HG03469 (cell line): Measurements from ENCODE around the gene SLC9C1.

Experiments
- ATAC-seq: cut with Tn5 transposase; IDR thresholded peaks from one replicate; pipeline ENCODE4 v1.9.1; 2021; ENCODE audit warnings: mild to moderate bottlenecking, moderate library complexity, moderate number of reproducible peaks; ENCODE audit not compliant: unreplicated experiment

The SLC9C1 gene

DNA sequence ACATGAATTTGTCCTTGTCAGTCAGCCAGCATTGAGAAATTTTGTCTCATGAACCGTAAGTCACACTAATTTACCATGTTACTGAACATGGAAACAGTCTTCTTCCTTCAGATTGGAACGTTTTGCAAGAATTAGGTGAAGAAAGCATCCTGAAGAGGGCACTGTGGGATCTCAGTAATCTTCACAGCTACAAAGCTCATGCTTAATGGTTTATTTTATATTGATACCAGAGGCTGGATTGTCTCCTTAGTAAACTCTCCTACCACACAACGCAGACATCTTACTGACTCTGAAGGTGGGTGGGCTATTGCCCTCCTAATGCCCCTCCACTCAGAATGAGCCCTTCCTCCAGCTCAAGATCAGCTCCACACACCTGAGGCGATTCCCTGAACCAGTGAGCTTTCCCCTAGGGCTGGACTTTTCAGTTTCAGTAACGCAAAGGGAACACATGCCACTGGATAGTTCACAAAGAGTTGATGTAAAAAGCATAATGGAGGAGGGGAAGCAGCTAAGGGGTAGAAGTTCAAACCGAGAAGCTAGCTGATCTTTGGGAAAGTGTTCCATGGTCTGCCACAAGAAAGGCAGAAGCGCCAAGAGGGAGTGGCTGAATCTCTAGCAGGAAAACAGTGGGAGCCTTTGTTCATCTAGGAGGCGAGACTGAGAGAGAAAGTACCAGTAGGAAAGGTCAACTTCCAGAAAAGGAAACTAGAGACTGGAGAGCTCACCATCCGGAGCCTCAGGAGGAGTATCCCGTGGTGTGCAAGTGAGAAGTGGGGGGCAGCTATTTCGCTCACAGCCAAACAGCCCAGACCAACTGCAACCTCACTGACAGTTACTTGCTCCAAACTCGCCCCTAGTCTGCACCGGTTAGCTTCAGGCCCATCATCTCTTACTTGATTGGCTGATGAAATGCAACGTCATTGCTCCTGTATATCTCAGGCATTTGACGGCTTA lies at the start of gene SLC9C1:
Gene SLC9C1, minus strand, starts transcription at position 849 of the 954 bp plus-strand sequence. CDS start 7,425 bp downstream, outside the sequence.
- no peak for ATAC-seq

DNA sequence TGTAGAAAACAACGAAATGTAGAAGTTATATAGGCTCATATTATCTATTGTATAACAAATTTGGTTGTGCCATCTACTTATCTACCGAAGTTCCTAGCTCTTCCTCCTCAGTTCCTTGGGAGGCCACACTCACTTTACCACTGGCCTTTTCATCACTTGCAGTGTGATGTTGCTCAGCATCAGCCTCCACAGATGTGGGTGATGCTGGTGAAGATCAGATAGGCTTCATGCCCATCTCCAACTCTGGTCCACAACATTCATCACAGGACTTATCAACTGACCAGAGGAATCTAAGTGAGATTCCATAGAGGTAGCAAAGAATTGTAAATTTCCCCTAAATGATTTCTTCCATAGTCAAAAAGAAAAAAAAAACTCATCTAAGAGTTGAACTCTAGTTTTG lies 47.4 kb upstream of the SLC9C1 start:
- ATAC-seq = no peak

DNA sequence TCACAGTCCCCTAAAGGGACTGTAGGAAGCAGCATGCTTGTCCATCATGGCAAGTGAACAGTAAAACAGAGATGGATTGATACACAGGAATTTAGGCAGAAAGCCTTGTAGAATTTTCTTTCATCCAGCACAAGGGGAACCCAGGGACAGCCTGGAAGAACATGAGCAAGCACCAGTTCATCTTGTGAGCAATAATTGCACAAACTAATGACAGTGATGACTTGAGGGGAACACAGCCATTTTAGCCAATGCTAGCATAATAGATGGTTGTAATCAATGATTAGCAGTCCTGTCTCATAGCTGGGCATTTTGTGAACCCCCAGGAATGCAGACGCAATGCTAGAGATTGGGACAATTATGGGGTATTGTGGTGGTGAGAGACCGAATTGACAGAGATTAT lies 45.6 kb upstream of the SLC9C1 start:
- no peak for ATAC-seq

DNA sequence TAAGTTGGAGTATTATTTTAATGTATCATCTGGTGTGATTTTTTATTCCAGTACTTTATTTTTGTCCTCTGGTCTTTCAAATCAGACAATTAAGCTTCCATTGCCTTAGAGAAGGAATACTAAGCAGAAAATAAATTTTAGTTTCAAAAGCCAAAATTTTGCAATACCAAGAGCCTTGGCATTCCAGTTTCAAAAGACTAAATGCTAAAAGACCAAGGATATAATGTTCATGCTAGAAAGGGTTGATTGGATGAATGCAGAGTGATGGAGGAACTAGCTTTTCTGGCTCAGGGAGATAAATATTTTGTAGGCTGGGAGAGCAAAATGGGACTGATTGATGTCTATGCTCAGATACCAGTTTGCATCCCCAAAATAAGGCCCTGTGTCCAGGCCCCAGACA lies 45.1 kb upstream of the SLC9C1 start:
- ATAC-seq = no peak

DNA sequence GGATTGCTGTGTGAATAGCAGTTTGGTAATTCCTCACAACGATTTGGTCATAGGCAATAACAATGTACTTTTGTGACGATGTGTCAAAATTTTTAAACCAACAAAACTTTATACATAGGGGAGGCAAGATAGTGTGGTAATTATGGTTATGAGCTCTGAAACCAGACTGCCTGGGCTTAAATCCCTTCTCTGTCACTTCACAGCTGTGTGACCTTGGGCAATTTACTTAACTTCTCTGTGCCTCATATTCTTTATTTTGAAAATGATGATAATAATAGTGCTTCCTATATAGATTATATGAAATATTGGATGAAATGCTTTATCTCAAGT lies 44.7 kb upstream of the SLC9C1 start:
- ATAC-seq = no peak

DNA sequence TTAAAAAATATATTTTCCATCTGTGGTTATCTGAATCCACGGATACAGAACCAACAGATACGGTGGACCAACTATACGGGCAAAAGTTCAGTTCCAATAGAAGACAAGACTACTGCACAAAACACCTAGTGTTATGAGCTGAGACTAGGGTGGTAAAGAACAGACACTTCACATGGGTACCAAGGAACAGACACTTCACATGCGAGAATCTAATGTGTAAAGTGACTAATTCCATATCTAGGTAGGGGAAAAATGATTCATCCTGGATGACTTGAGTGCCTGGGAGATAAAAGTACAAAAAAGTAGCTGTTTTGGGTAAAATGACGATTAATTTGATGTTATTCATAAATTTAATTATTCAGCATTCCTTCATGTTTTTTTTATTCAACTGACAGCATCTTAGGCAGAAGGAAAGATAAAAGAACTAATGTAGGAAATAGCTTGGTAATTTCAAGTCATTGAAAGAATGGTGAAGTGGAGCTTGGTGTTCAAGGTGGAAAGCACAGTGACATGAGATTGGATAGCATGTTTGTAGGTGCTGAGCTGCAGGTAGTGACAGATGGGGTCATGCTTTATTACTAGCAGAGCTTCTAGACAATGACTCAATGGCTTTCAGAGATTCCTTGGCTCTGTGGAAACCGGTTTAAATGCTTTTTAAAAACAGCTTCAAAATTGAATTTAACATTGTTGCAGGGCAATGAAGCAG lies 44.2 kb upstream of the SLC9C1 start:
- ATAC-seq = no peak

DNA sequence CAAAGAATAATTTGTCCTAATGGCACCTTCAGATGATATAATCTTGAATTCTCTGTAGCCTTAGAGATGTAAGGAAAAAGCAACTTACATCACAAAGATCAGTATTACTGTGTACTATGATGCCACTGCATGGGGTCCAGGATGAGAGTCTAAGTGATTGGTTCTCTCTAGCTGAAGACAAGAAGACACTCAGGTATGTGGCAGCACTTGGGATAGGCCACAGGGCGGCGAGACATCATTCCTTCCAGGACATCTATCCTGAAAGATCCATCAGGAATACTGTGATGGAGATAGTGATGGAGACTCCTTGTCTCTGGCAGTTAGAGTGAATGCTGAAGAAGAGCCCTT lies 41.4 kb upstream of the SLC9C1 start:
- no peak for ATAC-seq

DNA sequence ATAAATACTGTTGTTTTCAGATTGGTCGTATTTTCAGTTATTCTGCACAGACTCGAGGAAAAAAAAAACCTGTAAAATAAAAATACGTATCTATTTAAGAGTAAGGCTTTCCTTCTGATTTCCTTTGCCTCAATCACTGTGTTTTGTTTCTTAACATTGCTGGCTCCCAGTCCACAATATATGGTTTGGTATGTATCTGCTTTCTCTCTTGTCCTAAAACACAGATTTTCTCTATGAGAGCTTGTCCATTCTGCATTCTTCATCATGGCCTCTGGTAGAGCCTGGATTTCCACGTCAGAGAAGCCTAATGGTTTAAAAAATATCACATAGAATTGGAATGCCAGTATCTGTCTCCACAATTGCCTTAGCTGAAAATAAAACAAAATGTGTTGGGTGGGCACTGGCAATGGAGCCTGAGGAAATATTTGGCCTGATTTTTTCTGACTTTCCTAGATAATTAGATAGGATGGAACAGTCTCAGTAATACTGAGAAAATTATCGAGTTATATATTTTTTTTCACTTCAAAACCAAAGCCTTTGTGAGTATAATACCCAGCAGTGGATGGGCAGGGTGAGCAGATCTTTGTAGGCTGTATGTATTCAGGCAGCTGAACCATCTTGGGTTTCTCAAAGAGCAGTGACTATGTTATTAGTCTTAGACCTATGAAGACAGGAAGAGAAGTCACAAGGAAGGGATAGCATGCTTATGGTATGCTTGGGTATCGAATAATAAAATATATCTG lies 40.8 kb upstream of the SLC9C1 start:
- ATAC-seq = no peak

DNA sequence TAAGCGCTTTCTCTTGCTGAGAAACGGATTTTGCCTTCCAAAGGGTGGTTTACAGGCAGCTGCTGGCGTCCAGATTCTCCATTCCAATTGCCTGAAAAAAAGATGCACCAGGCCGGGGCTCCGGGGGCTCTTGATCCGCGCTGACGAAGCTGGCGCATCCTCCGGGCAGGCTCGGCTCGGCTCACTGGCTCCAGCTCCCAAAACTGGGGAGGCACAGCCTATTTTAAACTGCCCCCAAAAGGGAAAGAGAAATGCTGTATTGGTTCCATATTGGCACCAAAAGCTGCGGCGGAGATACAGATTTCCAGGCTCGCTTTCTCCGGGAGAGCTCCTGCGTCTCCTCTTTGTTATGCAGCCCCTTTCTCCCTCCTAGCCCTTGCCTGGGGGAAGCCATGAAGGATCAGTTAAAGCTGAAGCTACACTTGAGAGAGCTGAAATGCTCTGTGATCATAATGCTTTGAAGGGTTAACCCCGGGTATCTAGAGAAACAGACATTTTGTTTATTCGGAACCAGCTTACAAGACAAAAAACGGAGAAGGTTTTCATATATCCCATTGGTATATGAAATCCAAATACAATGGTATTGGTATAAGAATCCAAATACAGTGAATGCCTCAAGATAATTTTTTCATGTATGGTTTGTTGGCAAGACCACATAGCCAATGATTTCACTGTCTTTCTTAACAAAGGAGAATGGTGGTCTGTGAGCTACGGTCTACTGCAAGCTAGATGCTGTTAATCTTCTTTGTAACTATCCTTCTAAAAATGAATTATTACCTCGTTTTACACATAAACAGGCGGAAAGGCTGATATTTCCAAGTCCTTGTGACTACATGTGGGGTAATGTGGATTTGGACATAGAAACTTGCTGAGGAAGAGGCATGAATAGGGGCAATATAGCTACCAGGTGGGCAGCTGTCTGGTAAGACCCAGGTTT lies 39.6 kb upstream of the SLC9C1 start:
- no peak for ATAC-seq

DNA sequence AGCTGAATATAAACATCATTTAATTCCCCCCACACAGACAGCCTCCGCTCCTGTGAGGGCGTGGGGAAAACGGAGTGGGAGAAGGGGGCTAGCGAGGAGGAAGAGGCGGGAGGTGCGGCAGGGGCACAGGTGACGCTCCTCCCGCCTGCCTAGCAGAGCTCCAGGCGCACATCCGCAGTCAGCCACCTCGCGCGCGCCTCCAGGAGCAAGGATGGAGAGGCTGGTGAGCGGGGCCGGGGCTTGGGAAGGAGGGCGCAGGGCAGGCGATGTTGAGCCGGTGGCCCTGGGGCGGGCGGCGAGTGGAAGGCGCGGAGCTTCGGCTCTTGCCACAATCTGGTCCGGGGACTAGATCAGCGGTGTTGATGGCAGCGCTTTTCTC lies 39.0 kb upstream of the SLC9C1 start, which contains the start of gene CD200:
Gene CD200, plus strand, starts transcription at position 155 of the 379 bp plus-strand sequence. Its CDS starts 57 bp downstream, at position 212.
- no peak for ATAC-seq

DNA sequence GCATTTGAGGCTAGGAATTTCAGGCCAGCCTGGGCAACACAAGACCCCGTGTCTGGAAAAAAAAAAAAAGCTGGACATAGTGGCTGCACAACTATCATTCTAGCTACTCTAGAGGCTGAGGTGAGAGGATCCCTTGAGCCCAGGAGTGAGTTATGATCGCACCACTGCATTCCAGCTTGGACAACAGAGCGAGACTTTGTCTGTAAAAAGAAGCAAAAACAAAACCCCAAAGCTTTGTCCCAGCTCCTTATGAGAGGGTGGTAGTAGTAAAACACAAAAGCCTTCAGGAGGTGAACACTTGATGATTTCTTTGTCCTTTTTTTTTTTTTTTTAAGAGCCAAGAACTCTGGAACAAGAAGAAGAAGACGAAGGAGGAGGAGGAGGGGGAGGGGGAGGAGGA lies 37.8 kb upstream of the SLC9C1 start:
- ATAC-seq = no peak

DNA sequence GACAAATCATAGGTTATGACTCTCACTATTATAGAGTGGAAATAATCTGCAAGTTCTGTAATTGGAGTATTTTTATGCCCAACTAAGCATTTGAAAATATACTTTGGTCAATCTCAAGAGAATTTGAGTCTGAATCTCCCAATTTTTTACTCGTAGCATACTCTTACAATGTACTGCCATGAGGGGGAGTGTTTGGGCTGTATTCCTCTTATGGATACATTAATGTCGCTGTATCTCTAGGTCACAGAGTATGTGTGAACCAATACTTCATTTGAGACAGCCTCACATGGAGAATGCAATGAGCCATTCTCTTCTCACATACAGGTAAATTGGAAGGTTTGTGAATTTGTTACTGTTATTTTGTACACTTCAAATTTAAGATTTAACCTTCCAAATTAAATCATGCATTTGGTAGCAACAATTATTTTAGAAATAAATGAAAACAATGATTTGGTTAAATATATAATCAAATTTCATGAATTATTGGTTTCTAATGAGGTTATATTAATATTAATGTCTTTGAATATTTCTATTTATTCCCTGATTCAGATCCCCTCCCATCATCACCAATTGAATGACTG lies 33.4 kb upstream of the SLC9C1 start:
- peak; percentile 92 for ATAC-seq

DNA sequence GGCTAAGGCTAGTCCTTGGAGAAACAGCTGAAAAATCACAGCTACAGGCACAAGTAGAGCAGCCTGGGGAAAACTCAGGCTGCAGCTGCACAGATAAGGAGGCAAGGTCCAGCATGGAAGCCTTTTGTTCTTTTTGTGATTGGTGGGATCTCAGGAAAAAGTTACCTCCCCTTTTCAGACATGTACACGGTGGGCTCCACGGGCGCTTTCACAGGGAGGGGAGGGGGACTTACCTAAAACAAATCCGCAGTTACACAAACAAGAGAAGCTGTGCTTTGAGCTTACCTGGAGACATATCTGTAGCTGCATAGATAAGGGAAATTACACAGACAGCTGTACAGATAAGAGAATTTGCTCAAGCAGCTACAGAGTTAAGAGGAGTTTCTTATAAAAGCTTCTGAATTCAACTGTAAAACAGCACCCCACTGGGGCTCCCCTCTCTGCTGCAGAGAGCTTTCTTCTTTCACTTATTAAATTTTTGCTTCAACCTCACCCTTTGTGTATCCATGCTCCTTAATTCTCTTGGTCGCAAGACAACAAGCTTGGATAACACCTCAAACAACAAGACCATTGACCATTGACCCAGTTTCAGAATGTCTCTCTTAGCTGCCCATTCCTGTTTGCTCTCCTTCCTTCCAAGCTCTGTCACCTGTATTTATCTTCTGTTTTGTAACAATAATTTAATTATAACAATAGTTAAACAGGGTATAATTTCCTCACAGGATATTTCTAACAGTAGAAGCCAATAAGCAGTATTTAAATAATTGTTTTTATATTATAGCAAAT lies 28.0 kb upstream of the SLC9C1 start:
- no peak for ATAC-seq

DNA sequence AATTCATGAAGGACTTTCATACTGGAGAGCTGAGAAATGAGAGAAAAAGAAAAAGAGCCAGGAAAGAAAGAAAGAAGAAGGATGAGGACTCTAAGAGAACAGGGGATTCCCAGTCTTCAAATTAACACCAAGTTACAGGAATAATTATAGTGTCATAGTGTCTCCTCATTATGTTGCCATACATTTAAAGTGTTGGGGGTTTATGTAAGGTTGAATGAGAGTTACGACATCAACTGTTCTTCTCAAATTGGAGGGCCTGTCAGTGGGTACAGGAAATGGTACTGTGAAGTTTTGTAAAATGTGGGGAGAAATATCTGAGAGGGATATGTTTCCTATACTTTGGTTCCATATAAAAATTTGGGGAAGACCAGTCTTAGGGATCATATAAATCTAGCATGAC lies 26.7 kb upstream of the SLC9C1 start:
- ATAC-seq = no peak

DNA sequence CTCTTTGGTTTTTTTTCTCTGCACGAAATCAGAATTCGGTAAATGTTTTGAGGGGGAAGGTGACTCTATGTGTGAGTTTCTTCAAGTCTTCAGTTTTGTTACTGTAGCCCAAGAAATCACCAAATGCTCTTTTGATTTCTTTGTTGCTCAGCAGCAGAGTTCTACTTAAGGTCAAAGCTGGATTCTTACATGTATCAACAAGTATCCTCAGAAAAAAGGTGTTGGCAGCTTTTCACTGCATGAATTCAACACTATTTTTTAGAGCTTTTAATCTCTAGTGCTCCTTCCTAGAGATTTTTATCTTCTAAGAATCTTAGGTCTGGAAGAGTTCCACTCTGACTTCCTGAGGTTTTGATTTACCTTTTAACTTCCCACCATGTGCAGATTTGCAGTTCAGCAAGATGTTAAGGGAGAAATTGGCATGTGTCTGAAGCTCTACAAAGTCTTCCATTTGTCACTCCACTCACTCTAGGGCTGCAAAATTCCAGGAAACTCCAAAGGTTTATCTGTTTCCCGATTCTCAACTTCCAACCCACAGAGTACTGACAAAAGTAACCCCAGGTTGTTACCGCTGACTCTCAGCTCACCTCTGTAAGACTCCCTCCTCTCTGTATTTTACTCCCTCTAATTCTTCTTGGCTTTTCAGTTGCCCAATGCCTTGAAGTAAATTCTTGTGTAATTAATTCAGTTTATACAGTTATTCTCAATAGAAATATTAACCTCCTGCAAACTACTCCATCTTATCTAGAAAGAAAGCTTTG lies 25.7 kb upstream of the SLC9C1 start:
- no peak for ATAC-seq

DNA sequence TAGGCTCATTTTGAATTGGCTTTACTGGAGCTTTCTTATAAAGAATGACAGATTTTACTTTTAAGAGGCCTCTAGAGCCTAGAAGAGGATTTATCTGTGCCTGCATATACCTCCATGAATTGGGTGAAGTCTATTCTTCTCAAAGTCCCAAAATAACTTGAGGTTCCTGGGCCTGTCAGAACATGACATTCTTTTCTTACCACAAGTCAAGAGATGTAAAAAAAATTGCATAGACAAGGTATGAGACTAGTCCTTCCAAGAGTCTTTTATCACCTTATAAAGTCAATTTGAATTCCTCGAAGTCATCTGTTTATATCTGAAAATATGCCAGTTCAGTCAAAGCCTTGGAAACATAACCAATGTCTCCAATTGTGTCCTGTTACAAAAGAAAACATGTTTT lies 21.8 kb upstream of the SLC9C1 start:
- ATAC-seq = no peak

DNA sequence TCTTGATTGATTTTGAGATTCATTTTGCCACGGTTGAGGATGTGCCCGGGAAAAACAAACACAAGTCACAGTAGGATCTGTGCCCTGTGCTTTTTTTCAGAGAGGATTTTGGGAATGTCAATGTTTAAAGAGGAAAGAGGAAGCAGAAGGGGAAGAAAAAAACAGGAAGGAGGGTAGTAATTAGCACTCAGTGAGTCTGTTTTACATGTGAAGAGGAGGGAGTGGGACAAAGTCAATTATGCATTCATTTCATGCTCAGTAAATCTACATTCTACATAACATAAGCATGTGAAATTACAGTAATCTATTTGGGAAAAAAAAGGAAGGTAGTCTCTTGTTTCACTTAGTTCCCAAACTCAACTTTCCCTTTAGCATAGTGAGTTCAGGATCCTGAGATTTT lies 20.6 kb upstream of the SLC9C1 start:
- ATAC-seq = no peak

DNA sequence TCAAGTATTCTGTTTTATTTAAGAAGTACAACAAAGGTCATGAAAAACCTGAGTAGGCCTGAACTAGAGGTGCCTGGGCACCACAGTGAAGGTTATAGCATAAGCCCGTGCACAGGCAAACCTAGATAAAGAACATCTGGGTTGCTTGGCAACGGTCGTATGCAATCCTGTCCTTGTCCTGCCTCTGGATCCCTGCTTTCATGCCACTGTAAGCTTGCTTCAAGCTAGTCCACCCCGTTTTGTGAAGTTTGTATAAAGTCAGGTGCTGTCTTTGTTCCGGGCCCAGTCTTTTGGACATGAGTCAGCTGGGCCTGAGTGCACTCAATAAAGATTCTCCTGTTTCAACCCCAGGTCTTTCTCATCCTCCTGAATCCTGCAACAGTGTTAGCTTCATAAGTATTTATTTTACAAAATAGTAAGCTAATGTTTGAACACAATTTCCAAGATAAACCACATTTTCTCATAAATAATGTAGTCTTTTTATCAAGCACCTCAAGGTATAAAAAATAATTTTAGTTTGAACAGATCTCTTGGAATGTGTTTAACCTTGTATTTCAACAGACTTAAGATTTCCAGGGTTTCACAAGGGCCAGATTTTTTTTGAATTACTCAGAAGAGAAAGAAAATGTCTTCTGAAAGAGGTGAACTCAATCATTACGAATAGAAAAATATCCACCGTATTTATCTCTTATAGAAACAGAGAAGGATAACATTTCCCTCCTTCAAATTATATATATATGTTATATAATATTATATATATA lies 14.3 kb upstream of the SLC9C1 start:
- no peak for ATAC-seq
